Esophagus squamous epithelium (tissue), 5 donors: Measurements from ENCODE around the gene VWA3A. TPM values are rescaled to one million over a fixed set of nuclear protein-coding genes. Genes with fewer than 3 reads are reported as not detected.
"Not testable (repeated sequence)": the region's sequence is repeated elsewhere in the genome, so short reads cannot be mapped to it uniquely, and the experiment has no call there.

Experiments
- DNase-seq: peaks from one replicate; lab custom pipeline; 2025; lab: John Stamatoyannopoulos, UW
- H3K27ac ChIP-seq, 4 donors: fragments of 200-600 bp; sonication (generic); one replicate each; pipeline ENCODE4 v1.5.1; 2016 to 2019; ENCODE audit warnings: mild to moderate bottlenecking in 1 of 4
- H3K27me3 ChIP-seq, 4 donors: fragments of 200-600 bp; sonication (generic); 1 replicate in 3 of 4; 2 replicates in 1 of 4; pipeline versions ENCODE4 v1.5.1 to v1.6.0; 2017 to 2021; ENCODE audit warnings: antibody characterized with exemption in 1 of 4
- H3K36me3 ChIP-seq, 3 donors: fragments of 200-600 bp; sonication (generic); one replicate each; pipeline ENCODE4 v1.5.1; 2016 to 2019
- H3K4me1 ChIP-seq, 3 donors: fragments of 200-600 bp; sonication (generic); one replicate each; pipeline ENCODE4 v1.5.1; 2017 to 2019
- H3K4me3 ChIP-seq, 4 donors: fragments of 200-600 bp; sonication (generic); 1 replicate in 3 of 4; 2 replicates in 1 of 4; pipeline ENCODE4 v1.5.1; 2016 to 2019; ENCODE audit warnings: mild to moderate bottlenecking in 2 of 4, moderate library complexity in 1 of 4
- H3K9me3 ChIP-seq, 3 donors: fragments of 200-600 bp; sonication (generic); one replicate each; pipeline ENCODE4 v1.5.1; 2016 to 2019
- CTCF ChIP-seq, 6 experiments: fragments of 450-650 bp in 4 of 6; fragments of 200-600 bp in 2 of 6; sonication (generic) in 2 of 6; IDR thresholded peaks; one replicate each; pipeline ENCODE4 v1.5.1; 2016 to 2019; ENCODE audit warnings: antibody characterized with exemption in 6 of 6, mild to moderate bottlenecking in 4 of 6, moderate library complexity in 4 of 6
- POLR2A ChIP-seq, 4 donors: fragments of 450-650 bp; IDR thresholded peaks; one replicate each; pipeline ENCODE4 v1.6.1; 2017; ENCODE audit warnings: antibody characterized with exemption in 4 of 4, mild to moderate bottlenecking in 4 of 4, moderate library complexity in 3 of 4
- WGBS, 2 donors: methylation state at CpG; one replicate each; pipeline ENCODE4 v1.1.5; 2018; 5-methylcytosine and 5-hydroxymethylcytosine counted together
- intact Hi-C: fragments of 100-400 bp; cut with DNase I; formaldehyde crosslinking; loops from one replicate; pipeline ENCODE4 v1.15.0; 2022
- total RNA-seq, 4 donors: library from RNA; depleted of rRNA; stranded (reverse); fragments of >200 nt; gene quantifications; one replicate each; pipeline ENCODE4 v1.1.0, GENCODE V29; 2016
- donor health status: DM: yes; HTN: yes; CAD: no.

The VWA3A gene
- total RNA-seq, 4 donors from 2014 or later = not detected

- H3K4me1 ChIP-seq = no peaks in the 10 kb centered on the region
- H3K27ac ChIP-seq = no peak overlapping the region
- H3K4me3 ChIP-seq = no peak overlapping the region
- peaks cover 0 to 6% (median 0%) of the 10 kb centered on the region in 4 donors for H3K27me3 ChIP-seq
- no peak for DNase-seq
- no peaks in the 10 kb centered on the region for H3K36me3 ChIP-seq
- no peaks in the 10 kb centered on the region for H3K9me3 ChIP-seq
- intact Hi-C loops = no loop called here
- no peak for TF ChIP-seq CTCF (IDR thresholded peaks at IDR 0.05)
- no peak for TF ChIP-seq POLR2A (IDR thresholded peaks at IDR 0.05)
- WGBS, 2 donors = 93 to 100% methylated on average over 3 to 5 of the region's 7 CpGs
Measured at GRCh38 chr16:22123759-22124490, 31.6 kb downstream of the VWA3A start.

- intact Hi-C loops = no loop called here
- no peak overlapping the region for H3K4me3 ChIP-seq
- no peaks in the 10 kb centered on the region for H3K4me1 ChIP-seq
- no peak overlapping the region for H3K27ac ChIP-seq
- TF ChIP-seq POLR2A (IDR thresholded peaks at IDR 0.05) = no peak
- TF ChIP-seq CTCF (IDR thresholded peaks at IDR 0.05) = no peak
- H3K9me3 ChIP-seq = no peaks in the 10 kb centered on the region
- WGBS, 2 donors = 90 to 93% methylated on average over 6 of the region's 6 CpGs
- no peaks in the 10 kb centered on the region for H3K36me3 ChIP-seq
- peaks cover 0 to 6% (median 0%) of the 10 kb centered on the region in 4 donors for H3K27me3 ChIP-seq
- DNase-seq = no peak
Measured at GRCh38 chr16:22124583-22125284, 32.4 kb downstream of the VWA3A start.

- H3K4me1 ChIP-seq = no peaks in the 10 kb centered on the region
- no peaks in the 10 kb centered on the region for H3K9me3 ChIP-seq
- TF ChIP-seq POLR2A (IDR thresholded peaks at IDR 0.05) (no peak), CTCF (IDR thresholded peaks at IDR 0.05) (no peak)
- intact Hi-C loops = no loop called here
- no peak overlapping the region for H3K27ac ChIP-seq
- H3K36me3 ChIP-seq = no peaks in the 10 kb centered on the region
- WGBS, 2 donors = 76 to 79% methylated on average over 15 of the region's 15 CpGs
- no peak for DNase-seq
- no peak overlapping the region for H3K4me3 ChIP-seq
- H3K27me3 ChIP-seq = peaks cover 0 to 6% (median 0%) of the 10 kb centered on the region in 4 donors
Measured at GRCh38 chr16:22126037-22126558, 33.8 kb downstream of the VWA3A start.

DNA sequence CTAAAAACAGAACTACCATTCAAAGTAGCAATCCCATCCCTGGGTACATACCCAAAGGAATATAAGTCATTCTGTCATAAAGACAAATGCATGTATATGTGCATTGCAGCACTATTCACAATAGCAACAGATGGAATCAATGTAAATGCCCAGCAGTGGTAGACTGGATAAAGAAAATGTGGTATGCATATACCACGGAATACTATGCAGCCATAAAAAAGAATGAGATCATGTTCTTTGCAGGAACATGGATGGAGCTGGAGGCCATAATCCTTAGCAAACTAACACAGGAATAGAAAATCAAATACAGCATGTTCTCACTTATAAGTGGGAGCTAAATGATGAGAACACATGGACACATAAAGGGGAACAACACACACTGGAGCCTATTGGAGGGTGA lies 36.2 kb downstream of the VWA3A start:
- H3K27ac ChIP-seq, H3K4me3 ChIP-seq, DNase-seq, H3K9me3 ChIP-seq, H3K36me3 ChIP-seq, intact Hi-C loops, H3K4me1 ChIP-seq, H3K27me3 ChIP-seq: not testable (repeated sequence)
- 84 to 94% methylated on average over 1 of the region's 1 CpG for WGBS, 2 donors

- Histone ChIP-seq H3K27me3 (peaks cover 0 to 6% (median 0%) of the 10 kb centered on the region in 4 donors), H3K36me3 (no peaks in the 10 kb centered on the region), H3K4me1 (no peaks in the 10 kb centered on the region), H3K27ac (no peak overlapping the region), H3K9me3 (no peaks in the 10 kb centered on the region), H3K4me3 (no peak overlapping the region)
- no peak for DNase-seq
- intact Hi-C loops = no loop called here
- TF ChIP-seq POLR2A (IDR thresholded peaks at IDR 0.05) (no peak), CTCF (IDR thresholded peaks at IDR 0.05) (no peak)
Measured at GRCh38 chr16:22130528-22130927, 38.2 kb downstream of the VWA3A start.
